HepG2 (cell line): Measurements from ENCODE around the gene FEM1B. TPM values are rescaled to one million over a fixed set of nuclear protein-coding genes. Genes with fewer than 3 reads are reported as not detected.

ENCODE experiments used
- AGO2 ChIP-seq: fragments of 200-400 bp; formaldehyde crosslinking; optimal IDR thresholded peaks from 2 replicates; pipeline ENCODE3; 2017; ENCODE audit warnings: mild to moderate bottlenecking, low read depth, low read length, moderate library complexity
- ARNT ChIP-seq: fragments of 450-650 bp; IDR thresholded peaks from 2 replicates; pipeline ENCODE4 v1.6.1; 2017
- EEA1 ChIP-seq: sonication (generic); formaldehyde crosslinking; IDR thresholded peaks from 2 replicates; pipeline ENCODE4 v1.5.1; 2020; ENCODE audit warnings: mild to moderate bottlenecking, missing genetic modification reagents, borderline replicate concordance
- FIP1L1 ChIP-seq: fragments of 200-400 bp; formaldehyde crosslinking; IDR thresholded peaks from 2 replicates; pipeline ENCODE4 v1.6.1; 2018; ENCODE audit warnings: low read depth, mild to moderate bottlenecking, low read length, moderate library complexity, borderline replicate concordance; ENCODE audit not compliant: insufficient read depth
- KDM6A ChIP-seq: IDR thresholded peaks from 2 replicates; pipeline ENCODE4 v1.6.1; 2016; ENCODE audit warnings: low read depth
- RBM22 ChIP-seq: fragments of 200-400 bp; formaldehyde crosslinking; optimal IDR thresholded peaks from 2 replicates; pipeline ENCODE3; 2017; ENCODE audit warnings: mild to moderate bottlenecking, low read length, moderate library complexity
- SETDB1 ChIP-seq: sonication (generic); formaldehyde crosslinking; IDR thresholded peaks from 2 replicates; pipeline ENCODE4 v1.5.1; 2020; ENCODE audit warnings: missing genetic modification reagents, mild to moderate bottlenecking, borderline replicate concordance
- SRF ChIP-seq: IDR thresholded peaks from 2 replicates; pipeline ENCODE4 v1.6.1; 2011; ENCODE audit warnings: mild to moderate bottlenecking, low read depth, low read length, moderate library complexity
- THYN1 ChIP-seq: sonication (generic); formaldehyde crosslinking; IDR thresholded peaks from 2 replicates; pipeline ENCODE4 v1.8.1; 2023; ENCODE audit warnings: low read depth, mild to moderate bottlenecking, moderate library complexity, missing genetic modification reagents, borderline replicate concordance
- TOE1 ChIP-seq: sonication (generic); formaldehyde crosslinking; IDR thresholded peaks from 2 replicates; pipeline ENCODE4 v1.4.0; 2020; ENCODE audit warnings: mild to moderate bottlenecking, missing genetic modification reagents
- XBP1 ChIP-seq: sonication (generic); formaldehyde crosslinking; IDR thresholded peaks from 2 replicates; pipeline ENCODE4 v1.5.0; 2020; ENCODE audit warnings: missing genetic modification reagents
- ZBTB38 ChIP-seq: sonication (generic); formaldehyde crosslinking; IDR thresholded peaks from 2 replicates; pipeline ENCODE4 v1.5.1; 2020; ENCODE audit warnings: mild to moderate bottlenecking, missing genetic modification reagents
- ZFY ChIP-seq: sonication (generic); formaldehyde crosslinking; IDR thresholded peaks from 2 replicates; pipeline ENCODE4 v1.4.0; 2020; ENCODE audit warnings: missing genetic modification reagents
- ZNF101 ChIP-seq: sonication (generic); formaldehyde crosslinking; IDR thresholded peaks from 2 replicates; pipeline ENCODE4 v1.4.0; 2020; ENCODE audit warnings: mild to moderate bottlenecking, low read depth, missing genetic modification reagents, borderline replicate concordance
- ZNF337 ChIP-seq: sonication (generic); formaldehyde crosslinking; IDR thresholded peaks from 2 replicates; pipeline ENCODE4 v1.5.1; 2020; ENCODE audit warnings: missing genetic modification reagents, low read depth, mild to moderate bottlenecking, borderline replicate concordance
- ZNF354B ChIP-seq: sonication (generic); formaldehyde crosslinking; IDR thresholded peaks from 2 replicates; pipeline ENCODE4 v1.8.0; 2022; ENCODE audit warnings: mild to moderate bottlenecking, missing genetic modification reagents
- ZNF563 ChIP-seq: sonication (generic); formaldehyde crosslinking; IDR thresholded peaks from 2 replicates; pipeline ENCODE4 v1.8.0; 2022; ENCODE audit warnings: mild to moderate bottlenecking, moderate library complexity, missing genetic modification reagents
- polyA plus RNA-seq, 8 experiments: library from polyadenylated mRNA; depleted of rRNA in 3 of 8; stranded (reverse) in 7 of 8; unstranded in 1 of 8; fragments of >200 nt; fragmentation: Illumina TruSeq in 4 of 8; extraction: Trizol in 4 of 8; gene quantifications; 2 replicates each; pipeline versions ENCODE4 v1.2.1 to v1.2.3, GENCODE V29; 2011 to 2016; ENCODE audit warnings: low read depth in 4 of 8, missing spikeins in 1 of 8, mixed read lengths in 1 of 8; ENCODE audit not compliant: insufficient read depth in 1 of 8
- total RNA-seq, 5 experiments: library from RNA; depleted of rRNA; stranded (reverse); fragments of >200 nt; fragmentation: Illumina TruSeq; extraction: Trizol; gene quantifications; 2 replicates each; pipeline ENCODE4 v1.2.3, GENCODE V29; 2016; ENCODE audit warnings: low read depth in 1 of 5
- TF ChIP-seq, protein P1 (sequence below): sonication (generic); formaldehyde crosslinking; IDR thresholded peaks from 2 replicates; pipeline ENCODE4 v1.4.0; 2020; ENCODE audit warnings: missing genetic modification reagents, borderline replicate concordance
- TF ChIP-seq, protein P2 (sequence below): sonication (generic); formaldehyde crosslinking; IDR thresholded peaks from 2 replicates; pipeline ENCODE4 v1.4.0; 2020; ENCODE audit warnings: missing genetic modification reagents
- TF ChIP-seq, protein P3 (sequence below): sonication (generic); formaldehyde crosslinking; IDR thresholded peaks from 2 replicates; pipeline ENCODE4 v1.4.0; 2020; ENCODE audit warnings: missing genetic modification reagents; ENCODE audit errors: not compliant biosample characterization
- TF ChIP-seq, protein P4 (sequence below): sonication (generic); formaldehyde crosslinking; IDR thresholded peaks from 2 replicates; pipeline ENCODE4 v1.5.0; 2020; ENCODE audit warnings: mild to moderate bottlenecking, missing genetic modification reagents, moderate library complexity

Gene FEM1B
- total and polyA plus RNA-seq, 2 of the 13 experiments (the other 11 are each of a cell fraction or from before 2014, with no cell fraction given): 38.1 to 40.0 TPM

DNA sequence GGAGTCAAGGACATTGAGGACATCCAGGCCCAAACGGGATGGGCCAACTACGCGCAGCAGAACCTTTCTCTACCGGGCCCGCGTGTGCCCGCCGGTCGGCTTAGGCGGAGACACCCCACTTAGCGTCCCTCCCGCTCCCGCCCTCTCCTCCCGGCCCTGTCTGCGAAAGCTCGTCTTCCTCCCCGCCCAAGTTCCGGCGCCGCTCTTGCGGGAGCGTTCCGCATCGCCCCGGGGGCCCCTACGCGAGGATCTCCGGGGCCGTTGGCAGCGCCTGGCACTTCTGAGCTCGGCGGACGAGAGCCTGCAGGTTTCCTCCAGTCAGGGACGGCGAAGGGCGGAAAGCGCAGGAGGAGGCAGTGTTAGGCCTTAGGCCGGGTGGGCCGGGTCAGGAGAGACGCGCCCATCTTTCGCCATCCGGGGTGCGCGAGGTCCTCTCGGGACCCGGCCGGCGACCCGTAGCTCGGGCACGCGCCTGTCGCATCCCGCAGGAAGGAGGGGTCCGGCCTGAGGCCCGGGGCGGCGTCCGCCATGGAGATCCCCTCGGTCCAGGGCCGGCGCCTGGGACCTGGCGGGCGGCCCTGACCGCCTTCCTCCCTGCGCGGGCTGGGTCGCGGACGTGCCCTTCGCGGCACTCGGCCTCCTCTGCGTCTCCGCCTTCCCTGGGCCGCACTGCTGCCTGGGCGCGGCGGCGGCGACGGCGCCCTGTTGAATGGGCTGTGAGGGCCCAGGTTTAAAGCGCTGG is at the start of gene FEM1B (continued):
- TF ChIP-seq, protein P1, sequence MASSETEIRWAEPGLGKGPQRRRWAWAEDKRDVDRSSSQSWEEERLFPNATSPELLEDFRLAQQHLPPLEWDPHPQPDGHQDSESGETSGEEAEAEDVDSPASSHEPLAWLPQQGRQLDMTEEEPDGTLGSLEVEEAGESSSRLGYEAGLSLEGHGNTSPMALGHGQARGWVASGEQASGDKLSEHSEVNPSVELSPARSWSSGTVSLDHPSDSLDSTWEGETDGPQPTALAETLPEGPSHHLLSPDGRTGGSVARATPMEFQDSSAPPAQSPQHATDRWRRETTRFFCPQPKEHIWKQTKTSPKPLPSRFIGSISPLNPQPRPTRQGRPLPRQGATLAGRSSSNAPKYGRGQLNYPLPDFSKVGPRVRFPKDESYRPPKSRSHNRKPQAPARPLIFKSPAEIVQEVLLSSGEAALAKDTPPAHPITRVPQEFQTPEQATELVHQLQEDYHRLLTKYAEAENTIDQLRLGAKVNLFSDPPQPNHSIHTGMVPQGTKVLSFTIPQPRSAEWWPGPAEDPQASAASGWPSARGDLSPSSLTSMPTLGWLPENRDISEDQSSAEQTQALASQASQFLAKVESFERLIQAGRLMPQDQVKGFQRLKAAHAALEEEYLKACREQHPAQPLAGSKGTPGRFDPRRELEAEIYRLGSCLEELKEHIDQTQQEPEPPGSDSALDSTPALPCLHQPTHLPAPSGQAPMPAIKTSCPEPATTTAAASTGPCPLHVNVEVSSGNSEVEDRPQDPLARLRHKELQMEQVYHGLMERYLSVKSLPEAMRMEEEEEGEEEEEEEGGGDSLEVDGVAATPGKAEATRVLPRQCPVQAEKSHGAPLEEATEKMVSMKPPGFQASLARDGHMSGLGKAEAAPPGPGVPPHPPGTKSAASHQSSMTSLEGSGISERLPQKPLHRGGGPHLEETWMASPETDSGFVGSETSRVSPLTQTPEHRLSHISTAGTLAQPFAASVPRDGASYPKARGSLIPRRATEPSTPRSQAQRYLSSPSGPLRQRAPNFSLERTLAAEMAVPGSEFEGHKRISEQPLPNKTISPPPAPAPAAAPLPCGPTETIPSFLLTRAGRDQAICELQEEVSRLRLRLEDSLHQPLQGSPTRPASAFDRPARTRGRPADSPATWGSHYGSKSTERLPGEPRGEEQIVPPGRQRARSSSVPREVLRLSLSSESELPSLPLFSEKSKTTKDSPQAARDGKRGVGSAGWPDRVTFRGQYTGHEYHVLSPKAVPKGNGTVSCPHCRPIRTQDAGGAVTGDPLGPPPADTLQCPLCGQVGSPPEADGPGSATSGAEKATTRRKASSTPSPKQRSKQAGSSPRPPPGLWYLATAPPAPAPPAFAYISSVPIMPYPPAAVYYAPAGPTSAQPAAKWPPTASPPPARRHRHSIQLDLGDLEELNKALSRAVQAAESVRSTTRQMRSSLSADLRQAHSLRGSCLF (CRISPR knock-in tag): peak; percentile 77; the same call in 1 of the 2 replicates
- TF ChIP-seq, protein P2, sequence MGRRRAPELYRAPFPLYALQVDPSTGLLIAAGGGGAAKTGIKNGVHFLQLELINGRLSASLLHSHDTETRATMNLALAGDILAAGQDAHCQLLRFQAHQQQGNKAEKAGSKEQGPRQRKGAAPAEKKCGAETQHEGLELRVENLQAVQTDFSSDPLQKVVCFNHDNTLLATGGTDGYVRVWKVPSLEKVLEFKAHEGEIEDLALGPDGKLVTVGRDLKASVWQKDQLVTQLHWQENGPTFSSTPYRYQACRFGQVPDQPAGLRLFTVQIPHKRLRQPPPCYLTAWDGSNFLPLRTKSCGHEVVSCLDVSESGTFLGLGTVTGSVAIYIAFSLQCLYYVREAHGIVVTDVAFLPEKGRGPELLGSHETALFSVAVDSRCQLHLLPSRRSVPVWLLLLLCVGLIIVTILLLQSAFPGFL (CRISPR knock-in tag): no peak
- TF ChIP-seq THYN1 (CRISPR knock-in tag) (peak; percentile 31; the same call in 1 of the 2 replicates), RBM22 (no peak), ZBTB38 (CRISPR knock-in tag) (no peak; the same call in 1 of the 2 replicates), EEA1 (CRISPR knock-in tag) (no peak), FIP1L1 (no peak), AGO2 (peak; percentile 85), ZNF354B (CRISPR knock-in tag) (peak; percentile 54; the same call in 1 of the 2 replicates), ZFY (CRISPR knock-in tag) (peak; percentile 98), ARNT (no peak), TOE1 (CRISPR knock-in tag) (peak; percentile 60), ZNF101 (no peak), ZNF563 (0 out of 2 replicates have a peak, but pooled peaks have one; percentile 69), ZNF337 (CRISPR knock-in tag) (peak; percentile 76; the same call in 1 of the 2 replicates), SRF (0 out of 2 replicates have a peak, but pooled peaks have one; percentile 38), XBP1 (CRISPR knock-in tag) (0 out of 2 replicates have a peak, but pooled peaks have one; percentile 54), KDM6A (CRISPR knock-in tag) (no peak), SETDB1 (CRISPR knock-in tag) (no peak)
- TF ChIP-seq, protein P3, sequence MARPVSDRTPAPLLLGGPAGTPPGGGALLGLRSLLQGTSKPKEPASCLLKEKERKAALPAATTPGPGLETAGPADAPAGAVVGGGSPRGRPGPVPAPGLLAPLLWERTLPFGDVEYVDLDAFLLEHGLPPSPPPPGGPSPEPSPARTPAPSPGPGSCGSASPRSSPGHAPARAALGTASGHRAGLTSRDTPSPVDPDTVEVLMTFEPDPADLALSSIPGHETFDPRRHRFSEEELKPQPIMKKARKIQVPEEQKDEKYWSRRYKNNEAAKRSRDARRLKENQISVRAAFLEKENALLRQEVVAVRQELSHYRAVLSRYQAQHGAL (CRISPR knock-in tag): peak; percentile 77
- TF ChIP-seq, protein P4, sequence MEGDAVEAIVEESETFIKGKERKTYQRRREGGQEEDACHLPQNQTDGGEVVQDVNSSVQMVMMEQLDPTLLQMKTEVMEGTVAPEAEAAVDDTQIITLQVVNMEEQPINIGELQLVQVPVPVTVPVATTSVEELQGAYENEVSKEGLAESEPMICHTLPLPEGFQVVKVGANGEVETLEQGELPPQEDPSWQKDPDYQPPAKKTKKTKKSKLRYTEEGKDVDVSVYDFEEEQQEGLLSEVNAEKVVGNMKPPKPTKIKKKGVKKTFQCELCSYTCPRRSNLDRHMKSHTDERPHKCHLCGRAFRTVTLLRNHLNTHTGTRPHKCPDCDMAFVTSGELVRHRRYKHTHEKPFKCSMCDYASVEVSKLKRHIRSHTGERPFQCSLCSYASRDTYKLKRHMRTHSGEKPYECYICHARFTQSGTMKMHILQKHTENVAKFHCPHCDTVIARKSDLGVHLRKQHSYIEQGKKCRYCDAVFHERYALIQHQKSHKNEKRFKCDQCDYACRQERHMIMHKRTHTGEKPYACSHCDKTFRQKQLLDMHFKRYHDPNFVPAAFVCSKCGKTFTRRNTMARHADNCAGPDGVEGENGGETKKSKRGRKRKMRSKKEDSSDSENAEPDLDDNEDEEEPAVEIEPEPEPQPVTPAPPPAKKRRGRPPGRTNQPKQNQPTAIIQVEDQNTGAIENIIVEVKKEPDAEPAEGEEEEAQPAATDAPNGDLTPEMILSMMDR: no peak; the same call in 1 of the 2 replicates
